ENCODE measurements around the gene SCN11A. TPM values are rescaled to one million over a fixed set of nuclear protein-coding genes. Genes with fewer than 3 reads are reported as not detected.

SCN11A gene
- total RNA-seq, 2 donors from 2014 or later = 0.28 to 0.29 TPM

DNA sequence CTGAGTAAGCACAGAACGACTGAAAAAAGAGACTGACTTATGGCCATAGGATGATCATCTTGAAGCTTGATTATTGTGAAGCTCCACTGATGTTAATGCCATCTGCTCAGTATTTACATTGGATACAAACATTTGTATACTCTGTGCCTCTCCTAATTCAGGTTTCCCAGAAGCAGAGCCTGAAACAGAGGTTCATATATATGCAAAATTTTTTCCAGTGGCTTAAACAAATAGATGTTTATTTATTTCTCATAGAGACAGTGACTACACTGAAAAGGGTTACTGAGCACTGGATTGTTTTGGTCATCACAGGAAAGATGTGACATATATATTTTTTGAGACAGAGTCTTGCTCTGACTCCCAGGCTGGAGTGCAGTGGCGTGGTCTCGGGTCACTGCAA is 36.3 kb downstream of the SCN11A start:
- intact Hi-C loops (cut with DNase I) = no loop called here
- DNase-seq (ENCODE audit: low spot score) = no peak

DNA sequence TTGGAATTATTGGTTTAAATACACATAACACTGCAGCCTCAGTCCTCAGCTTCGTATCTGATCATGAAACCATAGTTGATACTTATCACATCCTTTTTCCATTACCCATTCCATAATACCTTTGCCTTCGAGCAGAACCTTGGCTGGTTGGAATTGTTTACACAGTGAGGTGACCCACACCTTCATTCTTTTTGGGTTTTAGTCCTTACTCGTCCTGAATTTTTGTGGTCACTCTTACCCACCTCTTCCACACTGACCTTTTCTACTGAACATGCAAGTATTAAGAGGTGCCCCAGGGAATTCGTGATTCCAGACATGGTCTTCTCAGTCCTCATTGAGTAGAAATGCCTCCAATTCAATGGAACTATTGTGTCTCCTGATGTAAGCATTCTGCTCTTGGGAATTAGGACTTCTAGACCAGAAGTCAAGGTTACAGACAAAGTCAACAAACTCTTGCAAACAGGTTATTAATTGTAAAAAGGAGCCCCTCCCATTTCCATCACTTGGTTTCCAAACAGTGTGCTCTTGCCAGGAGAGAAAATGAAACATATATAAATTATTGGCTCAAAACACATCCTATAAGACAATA is 37.7 kb downstream of the SCN11A start:
- DNase-seq (ENCODE audit: low spot score) = no peak
- intact Hi-C loops (cut with DNase I) = no loop called here

DNA sequence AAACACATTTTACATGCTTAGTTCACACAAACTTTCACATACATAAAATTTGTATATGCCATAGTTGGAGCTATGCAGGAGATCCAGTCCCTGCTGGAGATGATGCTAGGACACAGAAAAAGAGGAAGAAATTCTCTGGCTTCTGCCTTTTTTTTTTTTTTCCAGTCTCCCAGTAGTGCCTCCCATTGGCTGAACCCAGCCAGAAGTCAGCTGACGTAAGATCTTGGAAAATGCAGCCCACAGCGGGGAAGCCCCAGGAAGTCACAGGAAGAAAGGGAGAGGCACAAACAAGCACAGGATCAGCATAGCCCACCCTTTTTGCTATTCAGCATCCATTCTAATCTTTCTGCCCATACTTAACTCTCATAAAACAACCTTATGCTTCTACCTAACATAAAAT is 38.5 kb downstream of the SCN11A start:
- no peak for DNase-seq (ENCODE audit: low spot score)
- intact Hi-C loops (cut with DNase I) = no loop called here

DNA sequence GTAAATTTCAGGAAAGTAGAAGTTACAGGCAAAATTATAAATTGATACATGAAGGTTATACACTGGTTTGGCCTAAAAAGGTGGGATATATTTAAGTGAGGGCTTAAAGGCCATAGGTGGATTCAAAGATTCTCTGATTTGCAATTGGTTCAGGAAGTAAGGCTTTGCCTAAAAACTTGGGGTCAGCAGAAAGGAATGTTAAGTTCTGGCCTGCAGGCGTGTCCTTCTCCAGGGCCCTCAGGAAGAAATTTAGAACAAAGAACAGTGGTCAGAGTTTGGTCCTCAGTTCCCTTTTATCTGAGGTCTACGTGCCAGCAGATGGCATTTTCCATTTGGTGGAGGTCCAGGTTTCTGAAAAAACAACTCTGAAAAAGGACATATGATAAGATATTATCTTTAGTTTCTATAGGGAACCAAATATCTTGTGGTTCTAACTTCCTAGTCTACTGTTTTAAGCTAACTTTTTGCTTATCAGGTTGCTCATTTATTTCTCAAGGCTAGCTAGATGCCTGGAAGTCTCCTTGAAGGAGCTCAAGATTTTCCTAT is 40.5 kb downstream of the SCN11A start:
- no peak for DNase-seq (ENCODE audit: low spot score)
- intact Hi-C loops (cut with DNase I) = no loop called here

DNA sequence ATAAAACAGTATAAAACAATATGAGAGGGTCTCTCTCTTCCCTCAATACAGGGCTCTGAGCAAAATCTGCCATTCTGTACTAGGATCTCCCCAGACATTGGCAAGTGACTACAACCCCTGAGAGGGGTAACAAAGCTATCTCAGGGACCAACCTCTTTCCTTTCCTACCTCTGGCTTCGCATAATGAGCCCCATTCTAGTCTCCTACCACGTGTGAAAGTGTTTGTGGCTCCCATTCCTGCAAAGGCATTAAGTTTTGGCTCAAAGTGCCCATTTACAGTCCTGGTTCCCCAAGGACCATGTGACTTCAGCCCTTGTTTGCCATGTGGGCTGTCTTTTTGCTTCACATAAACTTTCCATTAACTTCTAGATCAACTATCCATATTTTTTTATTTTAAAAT is 46.4 kb downstream of the SCN11A start:
- DNase-seq (ENCODE audit: low spot score) = no peak

More for the DNA sequence above, 46.4 kb downstream of the SCN11A start:
- intact Hi-C loops (cut with DNase I) = no loop called here

Other genes starting within 250 kb of the SCN11A start
- under 1 TPM in 1 of 2 donors, not detected in 1; 0.05 TPM for gene SCN10A, start 235.7 kb downstream of the SCN11A start, total RNA-seq
- 10 to 100 TPM; 26.6 to 28.6 TPM for gene WDR48, start 72 bp upstream of the SCN11A start, total RNA-seq
- gene GORASP1, start 55.7 kb upstream of the SCN11A start, total RNA-seq = 10 to 100 TPM; 50.8 to 61.8 TPM
- gene TTC21A, start 55.7 kb upstream of the SCN11A start, total RNA-seq = 1 to 10 TPM; 3.0 to 5.4 TPM
- gene CSRNP1, start 101.6 kb upstream of the SCN11A start, total RNA-seq = 10 to 100 TPM; 23.5 to 61.4 TPM
- 1 to 10 TPM in 1 of 2 donors, under 1 TPM in 1; 0.23 to 7.1 TPM for gene XIRP1, start 140.7 kb upstream of the SCN11A start, total RNA-seq
- gene CX3CR1, start 228.1 kb upstream of the SCN11A start, total RNA-seq = 1 to 10 TPM in 1 of 2 donors, under 1 TPM in 1; 0.52 to 1.9 TPM

Measured in posterior vena cava (tissue), 2 donors.